ENCODE results near the gene CREB5.

Gene CREB5

GRCh38 chr7:28408105-28408959 lies 4.0 kb upstream of the CREB5 start:
- no peak for DNase-seq

- peak; percentile 90 for DNase-seq
Observed at GRCh38 chr7:28408960-28409715, 3.2 kb upstream of the CREB5 start.

GRCh38 chr7:28409716-28410627 lies 2.3 kb upstream of the CREB5 start:
- no peak for DNase-seq

GRCh38 chr7:28410628-28411531 lies 1.4 kb upstream of the CREB5 start:
- no peak for DNase-seq

- no peak for DNase-seq
Observed at GRCh38 chr7:28413011-28413410, 693 bp downstream of the CREB5 start.

- DNase-seq: no peak
Observed at GRCh38 chr7:28414453-28414852, 2.1 kb downstream of the CREB5 start.

- DNase-seq: no peak
Observed at GRCh38 chr7:28417321-28417940, 5.1 kb downstream of the CREB5 start.

GRCh38 chr7:28418311-28418710 lies 6.0 kb downstream of the CREB5 start:
- no peak for DNase-seq

- no peak for DNase-seq
Observed at GRCh38 chr7:28418966-28419365, 6.6 kb downstream of the CREB5 start.

- DNase-seq: no peak
Observed at GRCh38 chr7:28419716-28420115, 7.4 kb downstream of the CREB5 start.

GRCh38 chr7:28423112-28423511 lies 10.8 kb downstream of the CREB5 start:
- no peak for DNase-seq

GRCh38 chr7:28423918-28424514 lies 11.7 kb downstream of the CREB5 start:
- DNase-seq: no peak

GRCh38 chr7:28425496-28425895 lies 13.2 kb downstream of the CREB5 start:
- no peak for DNase-seq

GRCh38 chr7:28427236-28427635 lies 14.9 kb downstream of the CREB5 start:
- no peak for DNase-seq

GRCh38 chr7:28430616-28431015 lies 18.3 kb downstream of the CREB5 start:
- no peak for DNase-seq

GRCh38 chr7:28432105-28432504 lies 19.8 kb downstream of the CREB5 start:
- DNase-seq: no peak

GRCh38 chr7:28433039-28433438 lies 20.7 kb downstream of the CREB5 start:
- DNase-seq: no peak

GRCh38 chr7:28433699-28434219 lies 21.4 kb downstream of the CREB5 start:
- DNase-seq: no peak

- no peak for DNase-seq
Observed at GRCh38 chr7:28434510-28434909, 22.2 kb downstream of the CREB5 start.

GRCh38 chr7:28435152-28435551 lies 22.8 kb downstream of the CREB5 start:
- DNase-seq: no peak
